ENCODE data around the gene UBN2. TPM values are rescaled to one million over a fixed set of nuclear protein-coding genes. Genes with fewer than 3 reads are reported as not detected.

UBN2 gene
- total and polyA plus RNA-seq, 7 donors: 1.7 to 30.1 (median 20.6) TPM

- no peak for ATAC-seq
- H3K4me1 ChIP-seq: no peaks in the 10 kb centered on the region
- no peak for TF ChIP-seq CTCF (IDR thresholded peaks at IDR 0.05)
- H3K36me3 ChIP-seq (ENCODE audit: insufficient read depth in 1 of 2, low read depth in 1 of 2): peaks cover 10 to 65% of the 10 kb centered on the region in 2 donors
- WGBS, 3 donors: 89 to 92% (median 92%) methylated on average over 2 of the region's 2 CpGs
- no peak for DNase-seq
- no peak overlapping the region for H3K4me3 ChIP-seq
- H3K9me3 ChIP-seq: no peaks in the 10 kb centered on the region
- intact Hi-C loops (cut with DNase I): no loop called here
- H3K27ac ChIP-seq: no peak overlapping the region
- no peaks in the 10 kb centered on the region for H3K27me3 ChIP-seq (ENCODE audit: insufficient read depth in 3 of 3, low read length in 2 of 3)
These were observed 62.5 kb downstream of the UBN2 start for GRCh38 chr7:139293534-139293933.

- 78 to 95% (median 84%) methylated on average over 4 of the region's 4 CpGs for WGBS, 3 donors
- DNase-seq: no peak
These were observed 63.2 kb downstream of the UBN2 start for GRCh38 chr7:139294241-139294640.

GRCh38 chr7:139294951-139295575 is 64.0 kb downstream of the UBN2 start:
- no peak overlapping the region for H3K4me3 ChIP-seq
- peaks cover 10 to 75% of the 10 kb centered on the region in 2 donors for H3K36me3 ChIP-seq (ENCODE audit: insufficient read depth in 1 of 2, low read depth in 1 of 2)
- ATAC-seq (no peak), DNase-seq (no peak)
- H3K9me3 ChIP-seq: no peaks in the 10 kb centered on the region
- H3K27ac ChIP-seq: no peak overlapping the region
- no peaks in the 10 kb centered on the region for H3K27me3 ChIP-seq (ENCODE audit: insufficient read depth in 3 of 3, low read length in 2 of 3)
- no peaks in the 10 kb centered on the region for H3K4me1 ChIP-seq
- no peak for TF ChIP-seq CTCF (IDR thresholded peaks at IDR 0.05)
- intact Hi-C loops (cut with DNase I): no loop called here
- 76 to 82% (median 78%) methylated on average over 6 of the region's 6 CpGs for WGBS, 3 donors

More at GRCh38 chr7:139294241-139294640, 63.2 kb downstream of the UBN2 start:
- Histone ChIP-seq H3K4me1 (no peaks in the 10 kb centered on the region), H3K27ac (no peak overlapping the region), H3K36me3 (ENCODE audit: insufficient read depth in 1 of 2, low read depth in 1 of 2) (peaks cover 10 to 67% of the 10 kb centered on the region in 2 donors), H3K9me3 (no peaks in the 10 kb centered on the region), H3K4me3 (no peak overlapping the region), H3K27me3 (ENCODE audit: insufficient read depth in 3 of 3, low read length in 2 of 3) (no peaks in the 10 kb centered on the region)
- no peak for TF ChIP-seq CTCF (IDR thresholded peaks at IDR 0.05)
- intact Hi-C loops (cut with DNase I): no loop called here
- no peak for ATAC-seq

GRCh38 chr7:139297795-139298194 is 66.8 kb downstream of the UBN2 start:
- peaks cover 10 to 97% of the 10 kb centered on the region in 2 donors for H3K36me3 ChIP-seq (ENCODE audit: insufficient read depth in 1 of 2, low read depth in 1 of 2)
- ATAC-seq: no peak

More at GRCh38 chr7:139297795-139298194, 66.8 kb downstream of the UBN2 start:
- 58 to 66% (median 62%) methylated on average over 6 of the region's 6 CpGs for WGBS, 3 donors
- TF ChIP-seq CTCF (IDR thresholded peaks at IDR 0.05): no peak
- no peaks in the 10 kb centered on the region for H3K27me3 ChIP-seq (ENCODE audit: insufficient read depth in 3 of 3, low read length in 2 of 3)
- no peaks in the 10 kb centered on the region for H3K4me1 ChIP-seq
- no peaks in the 10 kb centered on the region for H3K9me3 ChIP-seq
- intact Hi-C loops (cut with DNase I): no loop called here
- DNase-seq: no peak
- no peak overlapping the region for H3K27ac ChIP-seq
- H3K4me3 ChIP-seq: no peak overlapping the region

All from psoas muscle (tissue), 8 donors.